SHP77 treated with DMSO at 0.1 percent for 48 hours (cell line): ENCODE measurements around the gene LNP1.
"Not testable (repeated sequence)": the region's sequence is repeated elsewhere in the genome, so short reads cannot be mapped to it uniquely, and the experiment has no call there.

Experiments
- DNase-seq: peaks from one replicate; lab custom pipeline; 2025; lab: John Stamatoyannopoulos, UW

Gene LNP1

DNA sequence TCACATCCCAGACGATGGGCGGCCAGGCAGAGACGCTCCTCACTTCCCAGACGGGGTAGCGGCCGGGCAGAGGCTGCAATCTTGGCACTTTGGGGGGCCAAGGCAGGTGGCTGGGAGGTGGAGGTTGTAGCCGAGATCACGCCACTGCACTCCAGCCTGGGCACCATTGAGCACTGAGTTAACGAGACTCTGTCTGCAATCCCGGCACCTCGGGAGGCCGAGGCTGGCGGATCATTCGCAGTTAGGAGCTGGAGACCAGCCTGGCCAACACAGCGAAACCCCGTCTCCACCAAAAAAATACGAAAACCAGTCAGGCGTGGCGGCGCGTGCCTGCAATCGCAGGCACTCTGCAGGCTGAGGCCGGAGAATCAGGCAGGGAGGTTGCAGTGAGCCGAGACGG, 77.2 kb downstream of the LNP1 start:
- DNase-seq = not testable (repeated sequence)

DNA sequence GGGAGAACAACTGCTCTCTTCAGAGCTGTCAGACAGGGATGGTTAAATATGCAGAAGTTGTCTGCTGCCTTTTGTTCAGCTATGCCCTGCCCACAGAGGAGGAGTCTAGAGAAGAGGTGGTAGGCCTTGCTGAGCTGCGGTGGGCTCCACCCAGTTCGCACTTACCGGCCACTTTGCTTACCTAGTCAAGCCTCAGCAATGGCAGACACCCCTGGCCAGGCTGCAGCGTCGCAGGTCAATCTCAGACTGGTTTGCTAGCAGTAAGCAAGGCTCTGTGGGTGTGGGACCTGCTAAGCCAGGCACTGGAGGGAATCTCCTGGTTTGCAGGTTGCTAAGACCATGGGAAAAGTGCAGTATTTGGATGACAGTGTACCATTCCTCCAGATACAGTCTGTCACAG, 78.7 kb downstream of the LNP1 start:
- DNase-seq = no peak

DNA sequence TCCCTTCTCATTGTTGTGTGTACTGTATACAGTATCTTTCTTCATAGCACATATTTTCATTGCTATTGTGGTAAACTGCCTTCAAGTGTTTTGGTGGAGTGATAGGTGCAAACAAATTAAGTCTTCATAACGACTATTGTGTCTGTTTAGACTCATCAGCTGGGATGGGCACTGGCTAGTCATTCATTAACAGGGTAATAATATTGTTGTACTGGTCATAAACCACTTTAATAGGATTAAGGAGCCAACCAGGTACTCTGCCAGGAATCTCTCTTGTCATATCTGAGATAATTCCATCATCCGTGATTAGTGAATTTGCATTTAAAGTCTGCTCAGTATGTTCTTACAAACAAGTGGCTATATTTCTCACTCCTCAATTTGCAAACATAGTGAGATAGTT, 80.8 kb downstream of the LNP1 start:
- no peak for DNase-seq

DNA sequence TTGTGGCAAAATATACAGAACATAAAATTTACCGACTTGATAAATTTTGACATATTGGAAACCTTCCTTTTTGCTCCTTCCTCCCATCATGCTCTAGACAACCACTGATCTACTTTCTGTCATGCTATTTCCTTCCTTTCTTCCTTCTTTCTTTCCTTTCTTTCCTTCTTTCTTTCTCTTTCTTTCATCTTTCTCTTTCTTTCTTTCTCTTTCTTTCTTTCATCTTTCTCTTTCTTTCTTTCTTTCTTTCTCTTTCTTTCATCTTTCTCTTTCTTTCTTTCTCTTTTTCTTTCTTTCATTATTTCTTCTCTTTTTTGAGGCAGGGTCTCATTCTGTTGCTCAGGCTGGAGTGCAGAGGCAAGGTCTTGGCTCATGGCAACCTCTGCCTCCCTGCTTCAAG, 82.2 kb downstream of the LNP1 start:
- no peak for DNase-seq

DNA sequence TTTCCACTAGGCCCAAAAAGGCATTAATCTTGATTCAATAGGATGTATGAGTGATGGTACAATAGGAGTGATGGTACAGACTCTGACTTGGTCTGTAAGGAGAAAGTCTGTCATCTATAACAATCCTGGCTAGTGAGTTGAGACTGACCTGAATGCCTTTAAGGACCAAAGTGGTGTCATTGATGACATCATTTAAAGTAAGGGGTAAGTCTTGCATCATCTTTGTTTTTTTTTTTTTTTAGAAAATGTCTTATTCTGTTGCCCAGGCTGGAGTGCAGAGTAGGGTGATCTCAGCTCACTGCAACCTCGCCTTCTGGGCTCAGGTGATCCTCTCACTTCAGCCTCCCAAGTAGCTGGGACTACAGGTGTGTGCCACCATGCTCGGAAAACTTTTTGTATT, 85.5 kb downstream of the LNP1 start:
- DNase-seq = no peak

DNA sequence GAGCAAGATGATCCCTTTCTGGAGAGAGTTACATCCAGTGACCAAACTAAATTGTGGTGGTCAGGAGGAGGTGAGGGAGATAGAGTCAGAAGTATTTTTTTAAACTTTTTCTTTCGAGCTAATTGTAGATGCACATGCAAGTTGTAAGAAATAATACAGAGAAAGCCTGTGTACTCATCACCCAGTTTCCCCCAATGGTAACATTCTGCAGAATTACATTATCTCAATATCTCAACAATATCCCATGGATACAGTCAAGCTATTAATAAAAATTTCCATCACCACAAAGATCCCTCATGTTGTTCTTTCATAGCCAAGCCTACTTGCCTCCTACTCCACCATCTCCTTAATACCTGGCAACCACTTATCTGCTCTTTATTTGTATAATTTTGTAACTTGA, 87.8 kb downstream of the LNP1 start:
- DNase-seq = no peak

DNA sequence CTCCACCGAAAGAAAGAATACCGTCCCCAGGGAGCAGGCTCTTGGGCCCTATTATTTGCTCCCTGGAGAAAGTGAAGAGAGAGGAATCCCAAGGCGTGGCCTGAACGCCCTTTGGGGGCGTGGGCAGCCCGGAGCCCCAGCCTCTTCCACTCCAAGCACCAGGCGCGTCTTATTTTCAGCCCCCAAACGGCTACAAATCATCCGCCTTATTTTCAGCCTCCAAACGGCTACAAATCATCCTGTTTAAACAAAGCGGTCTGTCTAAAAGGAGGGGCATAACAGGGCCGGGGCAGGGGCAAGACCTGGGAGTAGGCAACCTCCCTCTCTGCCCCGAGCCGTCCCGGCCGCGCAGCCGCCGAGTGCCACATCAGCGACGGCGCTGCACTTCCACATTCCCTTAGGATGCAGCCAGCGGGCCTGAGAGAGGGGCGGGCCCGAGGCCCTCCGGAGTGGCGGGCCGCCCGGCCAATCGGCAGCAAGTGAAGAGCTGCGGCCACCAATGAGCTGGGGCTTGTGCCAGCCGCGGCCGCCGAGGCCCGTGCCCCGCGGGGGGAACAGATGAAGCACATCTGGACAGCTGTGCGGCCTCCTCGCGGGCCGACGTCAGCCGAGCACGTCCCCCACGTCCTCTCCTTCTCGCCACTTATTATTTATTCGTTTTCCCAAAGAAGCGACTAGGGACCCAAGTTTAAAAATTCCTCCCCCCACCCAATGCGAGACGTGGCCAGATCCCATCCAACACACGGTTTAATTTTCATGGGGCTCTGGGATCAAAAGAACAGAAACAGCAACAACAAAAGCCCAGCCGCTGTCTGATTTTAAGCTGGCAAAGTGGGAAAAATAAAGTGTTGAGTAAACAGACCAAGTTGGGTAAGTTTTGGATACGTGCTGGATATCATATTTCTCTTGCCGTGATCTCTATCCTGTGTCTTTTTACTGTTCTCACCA, 91.0 kb downstream of the LNP1 start, which contains the start of gene TMEM45A:
TSS of gene TMEM45A (plus strand) at position 561 of the 948 bp plus-strand sequence. CDS start 62,593 bp downstream, outside the sequence.
- DNase-seq = peak; percentile 88

DNA sequence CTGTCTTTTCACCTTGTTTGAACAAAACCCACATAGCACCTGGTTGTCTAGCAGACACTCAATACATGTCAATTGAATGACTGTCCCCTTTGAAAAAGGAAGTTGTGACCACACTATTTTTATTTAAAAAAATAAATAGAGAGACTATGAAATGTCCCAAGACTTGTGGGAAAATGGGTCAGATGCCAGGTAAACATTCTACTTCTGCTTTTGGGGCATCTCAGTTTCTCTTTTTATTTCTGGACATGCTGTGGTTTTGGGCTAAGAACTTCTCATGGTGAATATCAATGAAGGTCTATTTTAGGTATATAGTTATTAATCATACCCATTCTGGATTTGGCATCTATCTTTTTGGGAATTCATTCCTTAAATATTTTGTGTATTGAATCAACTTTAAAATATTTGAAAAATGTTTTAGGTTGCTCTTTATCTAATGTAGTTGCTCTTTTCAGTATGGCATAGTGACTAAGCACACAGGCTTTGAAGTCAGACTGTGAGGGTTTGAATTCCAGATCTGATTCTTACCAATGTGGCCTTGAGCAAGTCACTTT, 95.4 kb downstream of the LNP1 start:
- DNase-seq = no peak

DNA sequence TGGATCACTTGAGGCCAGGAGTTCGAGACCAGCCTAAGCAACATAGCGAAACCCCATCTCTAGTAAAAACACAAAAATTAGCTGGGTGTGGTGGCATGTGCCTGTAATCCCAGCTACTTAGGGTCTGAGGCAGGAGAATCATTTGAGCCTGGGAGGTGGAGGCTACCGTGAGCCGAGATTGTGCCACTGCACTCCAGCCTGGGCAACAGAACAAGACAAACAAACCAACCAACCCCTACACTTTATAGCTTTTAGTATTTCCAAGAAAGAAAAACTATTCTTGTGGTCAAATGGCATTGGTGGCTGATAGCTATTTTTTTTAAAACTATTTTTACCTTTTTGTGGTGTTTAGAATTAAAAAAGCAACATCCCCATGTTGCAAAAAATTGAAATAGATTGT, 98.3 kb downstream of the LNP1 start:
- no peak for DNase-seq

DNA sequence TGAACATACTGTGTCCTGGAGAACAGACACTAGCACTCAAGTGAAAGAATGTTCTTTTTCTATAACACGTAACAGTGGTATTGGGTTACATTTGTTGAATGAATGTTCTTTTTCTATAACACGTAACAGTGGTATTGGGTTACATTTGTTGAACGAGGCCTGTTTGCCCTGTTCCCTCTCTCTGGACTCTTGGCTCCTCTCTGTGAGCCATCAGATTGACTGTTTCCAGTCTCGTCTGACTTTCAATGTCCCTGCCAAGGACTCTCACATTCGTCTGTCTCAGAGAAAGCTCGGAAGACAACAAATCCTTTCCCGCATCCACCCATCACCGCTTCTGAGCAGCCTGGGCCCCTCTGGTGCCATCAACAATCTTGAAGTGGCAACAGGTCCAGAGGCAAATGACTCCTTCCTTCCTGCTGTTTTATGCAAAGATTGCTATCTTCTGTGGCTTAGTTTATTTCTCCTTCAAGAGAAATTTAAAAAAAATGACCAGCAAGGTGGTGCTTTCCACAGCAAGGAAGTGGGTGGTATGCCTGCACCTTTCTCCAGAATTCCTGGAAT, 99.1 kb downstream of the LNP1 start:
- no peak for DNase-seq

DNA sequence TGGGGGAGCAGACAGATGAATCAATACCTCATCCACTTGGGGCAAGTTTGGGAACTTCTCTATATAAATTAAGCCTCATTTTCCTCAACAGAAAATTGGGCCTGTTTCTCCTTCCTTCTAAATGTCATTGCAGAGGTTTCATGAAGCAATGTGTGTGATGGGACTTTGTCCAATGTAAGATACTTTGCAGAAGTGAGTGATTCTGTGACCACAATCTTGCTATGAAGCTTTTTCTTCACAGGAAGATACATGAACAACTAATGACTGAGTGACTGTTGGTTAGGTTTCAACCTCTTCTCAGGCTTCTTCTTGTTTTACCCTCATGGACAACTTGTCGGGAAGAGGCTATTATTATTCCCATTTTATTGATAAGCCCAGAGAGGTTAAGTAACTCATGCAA, 102.1 kb downstream of the LNP1 start:
- no peak for DNase-seq
